HepG2 (cell line): ENCODE measurements around the gene MAJIN. TPM values are rescaled to one million over a fixed set of nuclear protein-coding genes. Genes with fewer than 3 reads are reported as not detected.
A peak's percentile ranks its signal among the peaks of the same experiment; 100 is the strongest.

ENCODE experiments used
- ATAC-seq: fragments of 200-7000 bp; cut with Tn5 transposase; 3 replicates; pipeline ENCODE4 v1.9.1; 2020; ENCODE audit warnings: mild to moderate bottlenecking, moderate library complexity
- BruUV-seq: library from RNA; stranded (reverse); fragments of 400-500 nt; replicated peaks from 2 replicates; lab custom pipeline; 2021; lab: Mats Ljungman, UMichigan
- CTCF ChIA-PET: fragments of 300-600 bp; formaldehyde crosslinking; extraction: SDS; loops from one replicate; lab custom pipeline; 2021; ENCODE audit warnings: low total read pairs, inconsistent platforms, low intra/inter-chr PET ratio; lab: Yijun Ruan, JAX
- POLR2A ChIA-PET: fragments of 350-600 bp; sonication (Branson Sonifier 250); formaldehyde crosslinking; loops from one replicate; lab custom pipeline; 2020; ENCODE audit warnings: antibody characterized with exemption, inconsistent platforms; lab: Yijun Ruan, JAX
- DNase-seq: peaks from one replicate; pipeline ENCODE4 v3.0.0-alpha.2; 2015; ENCODE audit warnings: low spot score
- FAIRE-seq: peaks from 3 replicates; lab custom pipeline; 2011; peaks lifted over from hg19 to GRCh38; lab: Jason Lieb, UNC
- H2AFZ ChIP-seq: one replicate; pipeline ENCODE4 v1.6.1; 2011; ENCODE audit warnings: low read length, inconsistent platforms
- H3K27ac ChIP-seq: fragments of 300-600 bp; 3 replicates; pipeline ENCODE4 v1.8.0; 2011; ENCODE audit warnings: mixed run types, mild to moderate bottlenecking, mixed read lengths, low read length, inconsistent platforms; ENCODE audit not compliant: insufficient read depth; ENCODE audit errors: extremely low read length
- H3K27me3 ChIP-seq, 2 experiments: fragments of 200-600 bp in 1 of 2; 2 replicates in 1 of 2; 3 replicates in 1 of 2; pipeline versions ENCODE4 v1.6.0 to v1.8.0; 2011; ENCODE audit warnings: low read length in 2 of 2, mild to moderate bottlenecking in 2 of 2, moderate library complexity in 2 of 2, inconsistent platforms in 1 of 2; ENCODE audit not compliant: insufficient read depth in 2 of 2, control insufficient read depth in 1 of 2
- H3K36me3 ChIP-seq, 2 experiments: fragments of 200-600 bp in 1 of 2; replicated peaks in 1 of 2; 2 replicates in 1 of 2; 3 replicates in 1 of 2; pipeline versions ENCODE4 v1.5.1 to v1.8.0; 2011; ENCODE audit warnings: low read length in 2 of 2, inconsistent platforms in 1 of 2; ENCODE audit not compliant: insufficient read depth in 2 of 2, control insufficient read depth in 1 of 2
- H3K4me1 ChIP-seq: 2 replicates; pipeline ENCODE4 v1.5.1; 2012; ENCODE audit warnings: low read length, inconsistent platforms; ENCODE audit not compliant: insufficient read depth
- H3K4me2 ChIP-seq: 2 replicates; pipeline ENCODE4 v1.6.0; 2011; ENCODE audit warnings: low read depth, low read length, inconsistent platforms
- H3K4me3 ChIP-seq, 3 experiments: fragments of 200-600 bp in 1 of 3; sonication (generic), shearing (Covaris generic) in 1 of 3; replicated peaks in 1 of 3; 2 replicates each; pipeline ENCODE4 v1.5.1; 2011 to 2016; ENCODE audit warnings: low read length in 3 of 3, inconsistent platforms in 2 of 3, low read depth in 2 of 3, mild to moderate bottlenecking in 2 of 3, control low read depth in 1 of 3, mixed read lengths in 1 of 3; ENCODE audit not compliant: insufficient read depth in 1 of 3
- H3K79me2 ChIP-seq: one replicate; pipeline ENCODE4 v1.6.1; 2011; ENCODE audit warnings: low read length, inconsistent platforms; ENCODE audit not compliant: insufficient read depth
- H3K9ac ChIP-seq: 2 replicates; pipeline ENCODE4 v1.6.0; 2011; ENCODE audit warnings: mild to moderate bottlenecking, low read depth, low read length, inconsistent platforms; ENCODE audit not compliant: insufficient read depth
- H3K9me3 ChIP-seq: 2 replicates; pipeline ENCODE4 v1.5.1; 2012; ENCODE audit warnings: mild to moderate bottlenecking, low read length
- H4K20me1 ChIP-seq: 2 replicates; pipeline ENCODE4 v1.6.0; 2011; ENCODE audit warnings: inconsistent platforms, mild to moderate bottlenecking, low read length, moderate library complexity; ENCODE audit not compliant: insufficient read depth
- BRCA1 ChIP-seq: sonication (generic); formaldehyde crosslinking; IDR thresholded peaks from 2 replicates; pipeline ENCODE4 v1.4.0; 2020; ENCODE audit warnings: missing genetic modification reagents
- GLI4 ChIP-seq: sonication (generic); formaldehyde crosslinking; IDR thresholded peaks from 2 replicates; pipeline ENCODE4 v1.5.1; 2020; ENCODE audit warnings: missing genetic modification reagents, mild to moderate bottlenecking, moderate library complexity, borderline replicate concordance
- HNF4A ChIP-seq: sonication (generic); formaldehyde crosslinking; IDR thresholded peaks from 2 replicates; pipeline ENCODE4 v1.4.0; 2020; ENCODE audit warnings: missing genetic modification reagents
- SMAD3 ChIP-seq: sonication (generic); formaldehyde crosslinking; IDR thresholded peaks from 2 replicates; pipeline ENCODE4 v1.4.0; 2020; ENCODE audit warnings: missing genetic modification reagents
- SMARCE1 ChIP-seq: fragments of 450-650 bp; IDR thresholded peaks from 2 replicates; pipeline ENCODE4 v1.6.1; 2017; ENCODE audit warnings: borderline replicate concordance
- ZHX1 ChIP-seq: sonication (generic); formaldehyde crosslinking; IDR thresholded peaks from 2 replicates; pipeline ENCODE4 v1.8.1; 2022; ENCODE audit warnings: low read depth, mild to moderate bottlenecking, missing genetic modification reagents
- ZNF333 ChIP-seq: sonication (generic); formaldehyde crosslinking; IDR thresholded peaks from 2 replicates; pipeline ENCODE4 v1.4.0; 2020; ENCODE audit warnings: mild to moderate bottlenecking, missing genetic modification reagents, borderline replicate concordance
- ZNF547 ChIP-seq: sonication (generic); formaldehyde crosslinking; IDR thresholded peaks from 2 replicates; pipeline ENCODE4 v1.5.1; 2020; ENCODE audit warnings: mild to moderate bottlenecking, missing genetic modification reagents
- ZNF556 ChIP-seq: sonication (generic); formaldehyde crosslinking; IDR thresholded peaks from 2 replicates; pipeline ENCODE4 v1.4.0; 2020; ENCODE audit warnings: mild to moderate bottlenecking, missing genetic modification reagents, borderline replicate concordance
- ZNF740 ChIP-seq: sonication (generic); formaldehyde crosslinking; IDR thresholded peaks from 2 replicates; pipeline ENCODE4 v1.4.0; 2020; ENCODE audit warnings: missing genetic modification reagents
- ZNF784 ChIP-seq: sonication (generic); formaldehyde crosslinking; IDR thresholded peaks from 2 replicates; pipeline ENCODE4 v1.5.1; 2020; ENCODE audit warnings: missing genetic modification reagents, mild to moderate bottlenecking, borderline replicate concordance
- WGBS: methylation state at CpG from one replicate; pipeline ENCODE4 v1.1.6; 2017; ENCODE audit warnings: low lambda C conversion rate; 5-methylcytosine and 5-hydroxymethylcytosine counted together
- in situ Hi-C: cut with HindIII; loops from 2 replicates; pipeline ENCODE4 v1.10.0; 2017; ENCODE audit warnings: low pct_unique_long_range_greater_than_20kb; ENCODE audit not compliant: extremely low pct_ligation_motif_present
- intact Hi-C: fragments of 100-400 bp; cut with micrococcal nuclease; formaldehyde crosslinking; loops from one replicate; pipeline ENCODE4 v1.10.0; 2022; ENCODE audit not compliant: unreplicated experiment
- polyA plus RNA-seq, 8 experiments: library from polyadenylated mRNA; depleted of rRNA in 3 of 8; stranded (reverse) in 7 of 8; unstranded in 1 of 8; fragments of >200 nt; fragmentation: Illumina TruSeq in 4 of 8; extraction: Trizol in 4 of 8; gene quantifications; 2 replicates each; pipeline versions ENCODE4 v1.2.1 to v1.2.3, GENCODE V29; 2011 to 2016; ENCODE audit warnings: low read depth in 4 of 8, missing spikeins in 1 of 8, mixed read lengths in 1 of 8; ENCODE audit not compliant: insufficient read depth in 1 of 8
- total RNA-seq, 5 experiments: library from RNA; depleted of rRNA; stranded (reverse); fragments of >200 nt; fragmentation: Illumina TruSeq; extraction: Trizol; gene quantifications; 2 replicates each; pipeline ENCODE4 v1.2.3, GENCODE V29; 2016; ENCODE audit warnings: low read depth in 1 of 5

The MAJIN gene
- total and polyA plus RNA-seq, 2 of the 13 experiments (the other 11 are each of a cell fraction or from before 2014, with no cell fraction given): not detected

GRCh38 chr11:64996327-64996709, 24.4 kb upstream of the MAJIN start:
- CTCF ChIA-PET: interaction anchor here (1.0 kb wide), 1 partner anchor 17 kb away, joined by 3 read pairs; the partner anchor contains the start of gene ARL2
- H3K9me3 ChIP-seq: no peaks in the 10 kb centered on the region
- H3K27me3 ChIP-seq: no peaks in the 10 kb centered on the region; a peak in 1 of 5 replicates
- peak overlapping the region; percentile 95 for H3K4me2 ChIP-seq
- ATAC-seq: peak; percentile 2; the same call in 2 of the 3 replicates
- in situ Hi-C loops: no loop called here
- H3K4me3 ChIP-seq: peak overlapping the region; percentile 53 to 81 (median 60)
- DNase-seq: no peak
- no peaks in the 10 kb centered on the region for H3K79me2 ChIP-seq
- BruUV-seq: TSS peak; percentile 70
- no peaks in the 10 kb centered on the region; a peak in 1 of 5 replicates for H3K36me3 ChIP-seq
- peak; percentile 32; the same call in 1 of the 2 replicates for TF ChIP-seq ZHX1
- TF ChIP-seq BRCA1 (CRISPR knock-in tag): peak; percentile 69; the same call in 1 of the 2 replicates
- TF ChIP-seq ZNF740: no peak
- TF ChIP-seq HNF4A (CRISPR knock-in tag): no peak
- TF ChIP-seq ZNF556 (CRISPR knock-in tag): no peak
- TF ChIP-seq ZNF547 (CRISPR knock-in tag): peak; percentile 27; the same call in 1 of the 2 replicates
- no peak for TF ChIP-seq SMARCE1
- TF ChIP-seq ZNF333 (CRISPR knock-in tag): no peak
- no peak for TF ChIP-seq SMAD3 (CRISPR knock-in tag)
- 0 out of 2 replicates have a peak, but pooled peaks have one; percentile 7 for TF ChIP-seq ZNF784 (CRISPR knock-in tag)
- 0 out of 2 replicates have a peak, but pooled peaks have one; percentile 61 for TF ChIP-seq GLI4
- WGBS: 14% methylated on average over 11 of the region's 11 CpGs
- no peak for FAIRE-seq
- H4K20me1 ChIP-seq: no peaks in the 10 kb centered on the region
- H3K4me1 ChIP-seq: peaks cover 52% of the 10 kb centered on the region
- POLR2A ChIA-PET: interaction anchor here (0.9 to 4.0 kb wide), 16 partner anchors 8 to 151 kb away, joined by 3 to 42 read pairs (median 4); partner anchors contain the start of genes ARL2, FAU, GPHA2 and MRPL49
- H2AFZ ChIP-seq: peak overlapping the region; percentile 80
- H3K9ac ChIP-seq: peak overlapping the region; percentile 71
- intact Hi-C loops: loop anchor here (2.0 to 5.0 kb wide), 4 partner anchors 62 to 149 kb away; partner anchors contain the start of genes ATG2A, GPHA2 and PPP2R5B
- peak overlapping the region; percentile 56 for H3K27ac ChIP-seq
